Activated naive CD4-positive, alpha-beta T cell treated with anti-CD3 and anti-CD28 coated beads for 36 hours (primary cell): ENCODE measurements around the gene PLXNA1. TPM values are rescaled to one million over a fixed set of nuclear protein-coding genes. Genes with fewer than 3 reads are reported as not detected.

Experiments
- CTCF ChIA-PET: fragments of 350-600 bp; sonication (Branson Sonifier 250); formaldehyde crosslinking; loops from one replicate; lab custom pipeline; 2021; ENCODE audit warnings: antibody characterized with exemption; lab: Charles Lee
- DNase-seq: peaks from one replicate; pipeline ENCODE4 v3.0.0-alpha.2; 2020
- H3K27ac Mint-ChIP-seq: one replicate; pipeline ENCODE4 v1.8.0; 2021; ENCODE audit warnings: mild to moderate bottlenecking, mixed read lengths
- H3K27me3 Mint-ChIP-seq: one replicate; pipeline ENCODE4 v1.8.0; 2021; ENCODE audit warnings: low read depth, mixed read lengths
- H3K36me3 Mint-ChIP-seq: one replicate; pipeline ENCODE4 v1.8.0; 2021; ENCODE audit warnings: low read depth, mixed read lengths
- H3K4me1 Mint-ChIP-seq: one replicate; pipeline ENCODE4 v1.8.0; 2021; ENCODE audit warnings: low read depth, mixed read lengths
- H3K4me3 Mint-ChIP-seq: one replicate; pipeline ENCODE4 v1.8.0; 2021; ENCODE audit warnings: mild to moderate bottlenecking, moderate library complexity, mixed read lengths
- H3K9me3 Mint-ChIP-seq: one replicate; pipeline ENCODE4 v1.8.0; 2021; ENCODE audit warnings: mixed read lengths
- intact Hi-C: fragments of 100-400 bp; cut with micrococcal nuclease; formaldehyde crosslinking; loops from one replicate; pipeline ENCODE4 v1.15.1; 2023
- total RNA-seq, 2 experiments: library from RNA; stranded (reverse); gene quantifications; one replicate each; pipeline ENCODE4 v1.2.3, GENCODE V29; 2021

PLXNA1 gene
- total RNA-seq, 2 experiments from 2014 or later: 5.0 to 5.8 TPM

DNA sequence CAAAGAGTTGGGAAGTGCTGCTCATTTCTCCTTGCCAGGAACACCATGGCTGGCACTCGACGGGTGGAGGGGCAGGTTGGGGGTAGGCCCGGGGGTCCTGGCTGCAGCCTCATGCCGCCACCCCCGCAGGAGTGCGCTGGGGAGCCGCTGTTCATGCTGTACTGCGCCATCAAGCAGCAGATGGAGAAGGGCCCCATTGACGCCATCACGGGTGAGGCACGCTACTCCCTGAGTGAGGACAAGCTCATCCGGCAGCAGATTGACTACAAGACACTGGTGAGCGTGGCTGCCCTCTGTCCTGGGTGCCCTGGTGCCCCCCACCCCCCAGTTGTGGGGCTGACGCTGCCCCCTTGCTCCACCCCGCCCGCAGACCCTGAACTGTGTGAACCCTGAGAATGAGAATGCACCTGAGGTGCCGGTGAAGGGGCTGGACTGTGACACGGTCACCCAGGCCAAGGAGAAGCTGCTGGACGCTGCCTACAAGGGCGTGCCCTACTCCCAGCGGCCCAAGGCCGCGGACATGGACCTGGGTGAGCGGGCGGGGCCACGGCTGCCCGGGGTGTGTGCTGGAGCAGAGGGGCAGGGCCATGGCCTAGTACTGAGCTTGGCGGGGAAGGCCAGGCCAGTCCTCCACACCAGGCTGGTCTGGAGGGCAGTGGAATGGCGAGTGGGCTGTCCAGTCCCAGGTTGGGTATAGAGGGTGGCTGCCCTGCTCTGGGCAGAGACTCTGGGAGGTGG, 45.1 kb downstream of the PLXNA1 start:
- intact Hi-C loops: no loop called here
- H3K4me3 Mint-ChIP-seq: no peak overlapping the region
- H3K4me1 Mint-ChIP-seq: no peaks in the 10 kb centered on the region
- H3K36me3 Mint-ChIP-seq: no peaks in the 10 kb centered on the region
- H3K9me3 Mint-ChIP-seq: no peaks in the 10 kb centered on the region
- H3K27ac Mint-ChIP-seq: no peak overlapping the region
- CTCF ChIA-PET: no interaction called here
- no peaks in the 10 kb centered on the region for H3K27me3 Mint-ChIP-seq
- no peak for DNase-seq

DNA sequence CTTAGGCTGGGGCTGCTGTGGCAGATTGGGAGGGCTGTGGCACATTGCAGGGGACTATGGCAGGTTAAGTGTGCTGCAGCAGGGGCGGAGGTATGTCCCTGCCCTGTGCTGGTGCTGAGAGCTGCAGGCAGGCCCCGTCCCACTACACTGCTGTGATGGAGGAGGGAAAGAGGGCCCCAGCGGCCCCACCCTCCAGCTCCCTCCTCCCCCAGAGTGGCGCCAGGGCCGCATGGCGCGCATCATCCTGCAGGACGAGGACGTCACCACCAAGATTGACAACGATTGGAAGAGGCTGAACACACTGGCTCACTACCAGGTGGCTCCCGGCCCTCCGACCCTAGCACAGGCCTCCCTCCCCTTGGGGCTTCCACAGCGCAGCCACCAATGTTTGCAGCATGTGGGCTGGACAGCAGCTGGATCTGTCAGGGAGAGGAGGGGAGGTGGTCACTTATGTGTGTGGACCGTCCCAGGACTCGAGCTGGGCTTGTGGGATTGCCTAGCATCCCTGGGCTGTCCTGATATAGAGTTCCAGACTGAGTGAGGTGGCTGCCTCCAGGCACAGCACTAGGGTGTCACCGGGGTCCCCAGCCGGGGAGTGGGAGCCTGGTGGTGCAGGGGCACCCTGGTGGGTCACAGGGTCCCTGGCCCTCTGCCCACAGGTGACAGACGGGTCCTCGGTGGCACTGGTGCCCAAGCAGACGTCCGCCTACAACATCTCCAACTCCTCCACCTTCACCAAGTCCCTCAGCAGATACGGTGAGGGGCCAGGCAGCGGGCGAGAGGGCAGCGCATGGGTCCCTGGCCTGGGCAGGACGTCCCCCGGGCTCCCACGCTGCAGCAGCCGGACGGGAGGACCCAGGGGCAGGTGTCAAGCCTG, 46.1 kb downstream of the PLXNA1 start:
- Mint-ChIP-seq H3K27me3 (no peaks in the 10 kb centered on the region), H3K9me3 (no peaks in the 10 kb centered on the region), H3K27ac (no peak overlapping the region), H3K4me1 (no peaks in the 10 kb centered on the region), H3K4me3 (no peak overlapping the region), H3K36me3 (no peaks in the 10 kb centered on the region)
- no peak for DNase-seq
- intact Hi-C loops: no loop called here
- CTCF ChIA-PET: no interaction called here

GRCh38 chr3:127029658-127030507, 47.0 kb downstream of the PLXNA1 start:
- Mint-ChIP-seq H3K4me3 (no peak overlapping the region), H3K9me3 (no peaks in the 10 kb centered on the region), H3K27me3 (no peaks in the 10 kb centered on the region), H3K36me3 (peaks cover 1% of the 10 kb centered on the region), H3K4me1 (no peaks in the 10 kb centered on the region), H3K27ac (no peak overlapping the region)
- CTCF ChIA-PET: no interaction called here
- intact Hi-C loops: no loop called here
- DNase-seq: no peak

DNA sequence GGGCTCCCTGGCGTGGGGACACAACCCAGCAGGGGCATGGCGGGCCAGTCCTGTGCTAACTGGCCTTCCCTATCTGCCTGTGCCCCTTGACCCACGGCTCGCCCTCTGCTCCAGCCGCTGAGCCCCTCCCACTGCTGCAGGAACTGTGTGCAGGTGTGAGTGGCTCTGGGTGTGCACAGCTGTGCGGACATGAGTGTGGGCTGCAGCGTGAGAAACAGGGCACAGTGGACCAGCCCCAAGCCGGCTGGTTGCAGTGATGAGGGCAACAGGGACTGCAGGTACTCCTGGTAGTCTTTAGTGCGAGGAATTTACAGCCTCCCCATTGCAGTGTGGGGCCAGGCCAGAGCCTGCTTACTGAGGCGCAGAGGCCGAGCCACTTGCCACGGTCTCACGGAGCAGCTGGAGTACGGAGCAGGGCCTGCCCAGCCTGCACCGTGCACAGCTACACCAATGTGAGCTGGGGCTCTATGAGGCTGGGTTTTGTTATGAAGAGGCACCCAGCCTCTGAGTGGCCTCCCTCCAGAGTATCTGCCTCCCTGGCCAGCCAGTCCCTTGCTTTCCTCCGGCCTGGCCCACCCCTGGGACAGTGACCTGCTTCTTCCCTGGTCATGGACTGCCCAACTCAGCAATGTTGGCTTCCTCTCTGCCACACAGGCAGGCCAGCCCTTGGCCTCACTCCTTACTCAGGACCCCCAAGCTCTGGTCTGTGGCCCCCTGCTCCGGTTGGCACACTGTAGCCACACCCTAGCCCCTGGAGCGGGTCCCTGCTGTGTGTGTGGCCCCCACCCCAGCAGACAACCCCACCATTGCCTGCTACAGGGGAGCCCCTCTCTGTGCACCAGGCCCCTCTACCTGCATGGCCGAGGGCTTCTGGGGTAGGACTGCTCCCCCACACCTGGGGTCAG, 47.8 kb downstream of the PLXNA1 start:
- Mint-ChIP-seq H3K4me1 (no peaks in the 10 kb centered on the region), H3K9me3 (no peaks in the 10 kb centered on the region), H3K36me3 (peaks cover 1% of the 10 kb centered on the region), H3K27ac (no peak overlapping the region), H3K27me3 (no peaks in the 10 kb centered on the region), H3K4me3 (no peak overlapping the region)
- DNase-seq: no peak
- CTCF ChIA-PET: no interaction called here
- intact Hi-C loops: no loop called here

DNA sequence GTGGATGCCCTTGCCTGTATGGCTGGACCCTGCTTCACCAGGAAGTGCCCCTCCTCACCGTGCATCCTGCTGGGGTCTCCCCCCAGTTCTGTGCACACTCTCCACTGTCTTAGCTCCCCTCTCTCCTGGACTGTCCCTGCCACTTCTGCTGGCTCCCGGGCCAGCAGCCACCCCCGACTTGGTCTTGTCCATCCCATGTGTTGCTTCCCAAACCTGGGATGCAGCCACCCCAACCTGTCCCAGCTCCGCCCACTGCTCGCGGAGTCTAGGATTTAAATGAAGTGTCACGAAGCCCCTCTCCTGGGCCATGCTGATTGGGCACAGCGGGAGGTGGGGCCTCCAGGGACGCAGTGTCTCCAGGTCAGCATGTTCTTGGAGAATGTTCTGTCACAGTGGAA, 48.5 kb downstream of the PLXNA1 start:
- H3K4me3 Mint-ChIP-seq: no peak overlapping the region

GRCh38 chr3:127031845-127032244, 48.9 kb downstream of the PLXNA1 start:
- Mint-ChIP-seq H3K36me3 (peaks cover 1% of the 10 kb centered on the region), H3K27ac (no peak overlapping the region), H3K9me3 (no peaks in the 10 kb centered on the region), H3K4me3 (no peak overlapping the region), H3K27me3 (no peaks in the 10 kb centered on the region), H3K4me1 (no peaks in the 10 kb centered on the region)
- intact Hi-C loops: no loop called here
- DNase-seq: no peak
- CTCF ChIA-PET: no interaction called here

More for the DNA sequence above, 48.5 kb downstream of the PLXNA1 start:
- intact Hi-C loops: no loop called here
- Mint-ChIP-seq H3K9me3 (no peaks in the 10 kb centered on the region), H3K4me1 (no peaks in the 10 kb centered on the region), H3K36me3 (peaks cover 1% of the 10 kb centered on the region), H3K27me3 (no peaks in the 10 kb centered on the region), H3K27ac (peak overlapping the region; percentile 24)
- DNase-seq: no peak
- CTCF ChIA-PET: no interaction called here

GRCh38 chr3:127032296-127032990, 49.5 kb downstream of the PLXNA1 start:
- H3K27ac Mint-ChIP-seq: no peak overlapping the region
- CTCF ChIA-PET: no interaction called here
- no peaks in the 10 kb centered on the region for H3K27me3 Mint-ChIP-seq
- peaks cover 1% of the 10 kb centered on the region for H3K36me3 Mint-ChIP-seq
- H3K9me3 Mint-ChIP-seq: no peaks in the 10 kb centered on the region
- intact Hi-C loops: no loop called here
- DNase-seq: no peak
- H3K4me3 Mint-ChIP-seq: no peak overlapping the region
- H3K4me1 Mint-ChIP-seq: no peaks in the 10 kb centered on the region

Other genes with a start within 250 kb of the PLXNA1 start
- not detected for gene PRR23E, start 210.0 kb downstream of the PLXNA1 start, total RNA-seq